Hematopoietic multipotent progenitor cell treated with erythropoietin and hydrocortisone succinate and interleukin-3 and kit ligand, for 17 days (in vitro differentiated cells): ENCODE results near the gene EXD3.
"Not testable (repeated sequence)": the region's sequence is repeated elsewhere in the genome, so short reads cannot be mapped to it uniquely, and the experiment has no call there.

Source experiments
- DNase-seq: peaks from one replicate; pipeline ENCODE4 v3.0.0-alpha.2; 2015; ENCODE audit warnings: low spot score

Gene EXD3

DNA sequence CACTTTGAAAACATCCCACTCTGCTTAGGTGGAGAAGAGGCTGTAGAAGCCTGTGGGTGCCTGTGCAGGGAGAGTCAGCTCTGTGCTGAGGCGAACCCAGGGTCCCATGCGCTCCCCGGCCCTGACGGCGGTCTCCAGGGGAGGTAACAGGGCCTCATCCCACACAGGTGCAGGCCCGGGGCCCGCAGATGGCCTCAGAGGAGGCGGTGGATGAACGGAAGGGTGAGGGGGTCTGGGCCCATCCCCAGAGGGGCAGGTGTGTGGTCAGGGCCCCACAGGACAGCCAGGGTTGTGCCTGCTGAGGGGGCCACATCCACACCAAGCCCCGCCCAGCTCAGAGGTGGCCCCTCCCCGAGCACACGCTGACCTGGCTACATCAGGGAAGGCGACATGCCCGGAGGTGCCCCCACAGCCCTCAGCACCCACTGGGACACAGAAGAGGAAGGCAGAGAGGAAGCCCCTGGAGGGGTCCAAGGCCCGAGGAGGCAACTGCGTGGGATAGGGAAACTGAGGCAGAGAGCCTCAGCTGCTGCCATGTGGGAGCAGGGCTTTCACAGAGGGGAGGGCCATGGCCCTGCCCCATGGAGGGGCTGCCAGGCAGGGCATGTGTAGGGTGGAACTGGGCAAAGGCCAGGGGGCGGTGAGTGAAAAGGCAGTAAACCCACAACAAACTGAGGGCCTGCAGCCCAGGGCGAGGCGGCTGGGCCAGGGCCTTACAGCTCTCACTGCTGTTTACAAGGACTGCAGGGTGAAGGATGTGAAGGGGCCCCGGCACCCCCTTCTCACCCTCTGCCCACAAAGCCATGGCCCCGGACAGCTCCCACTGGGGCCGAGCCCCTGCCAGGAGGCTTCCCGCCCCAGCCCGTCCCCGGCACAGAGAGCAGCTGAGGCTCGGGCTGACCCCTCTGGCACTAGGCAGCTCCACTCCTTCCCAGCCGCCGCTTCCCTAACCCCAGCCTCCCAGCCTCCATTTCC is 29.5 kb downstream of the EXD3 start:
- no peak for DNase-seq

DNA sequence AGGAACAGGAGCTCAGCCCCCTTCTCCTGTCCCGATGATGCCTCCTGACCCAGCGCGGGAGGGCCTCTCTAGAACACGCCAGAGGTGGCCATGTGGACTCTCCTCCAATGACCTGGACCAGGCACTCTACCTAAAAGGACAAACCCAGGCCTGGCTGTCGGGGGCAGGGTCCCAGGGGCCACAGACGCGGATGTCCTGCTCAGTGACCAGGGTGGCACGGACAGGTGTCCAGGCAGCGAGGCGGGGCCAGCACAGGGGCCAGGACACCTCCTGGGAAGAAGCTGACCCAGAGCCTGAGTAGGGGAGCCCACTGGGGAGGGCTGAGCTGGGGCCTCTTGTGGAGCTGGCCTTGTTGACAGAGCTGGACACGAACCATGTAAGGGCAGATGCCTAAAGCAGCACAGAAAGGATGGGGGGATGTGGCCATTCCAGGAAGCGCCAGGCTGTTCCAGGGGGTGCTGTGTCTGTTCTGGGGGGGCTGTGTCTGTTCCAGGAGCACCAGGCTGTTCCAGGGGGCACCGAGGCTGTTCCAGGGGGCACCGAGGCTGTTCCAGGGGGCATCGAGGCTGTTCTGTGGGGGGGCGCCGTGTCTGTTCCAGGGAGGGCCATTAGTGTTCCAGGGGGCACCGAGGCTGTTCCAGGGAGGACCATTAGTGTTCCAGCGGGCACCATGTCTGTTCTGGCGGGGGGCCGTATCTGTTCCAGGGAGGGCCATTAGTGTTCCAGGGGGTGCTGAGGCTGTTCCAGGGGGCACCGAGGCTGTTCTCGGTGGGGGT is 30.5 kb downstream of the EXD3 start:
- DNase-seq: no peak

DNA sequence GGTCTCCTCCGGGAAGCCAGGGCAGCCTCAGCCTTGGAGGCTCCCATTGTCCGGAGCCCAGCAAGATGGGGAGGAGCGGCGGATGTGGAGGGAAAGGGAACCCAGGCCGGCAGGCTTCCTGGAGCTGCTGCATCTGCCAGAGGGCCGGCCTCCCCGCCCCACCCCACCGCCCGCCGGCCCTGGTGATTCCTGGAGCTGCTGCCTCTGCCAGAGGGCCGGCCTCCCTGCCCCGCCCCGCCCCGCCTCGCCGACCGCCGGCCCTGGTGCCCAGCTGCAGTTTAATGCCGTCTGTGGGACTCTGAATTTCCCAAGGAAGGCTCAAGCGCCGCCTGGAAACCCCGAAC is 31.6 kb downstream of the EXD3 start:
- DNase-seq: no peak

DNA sequence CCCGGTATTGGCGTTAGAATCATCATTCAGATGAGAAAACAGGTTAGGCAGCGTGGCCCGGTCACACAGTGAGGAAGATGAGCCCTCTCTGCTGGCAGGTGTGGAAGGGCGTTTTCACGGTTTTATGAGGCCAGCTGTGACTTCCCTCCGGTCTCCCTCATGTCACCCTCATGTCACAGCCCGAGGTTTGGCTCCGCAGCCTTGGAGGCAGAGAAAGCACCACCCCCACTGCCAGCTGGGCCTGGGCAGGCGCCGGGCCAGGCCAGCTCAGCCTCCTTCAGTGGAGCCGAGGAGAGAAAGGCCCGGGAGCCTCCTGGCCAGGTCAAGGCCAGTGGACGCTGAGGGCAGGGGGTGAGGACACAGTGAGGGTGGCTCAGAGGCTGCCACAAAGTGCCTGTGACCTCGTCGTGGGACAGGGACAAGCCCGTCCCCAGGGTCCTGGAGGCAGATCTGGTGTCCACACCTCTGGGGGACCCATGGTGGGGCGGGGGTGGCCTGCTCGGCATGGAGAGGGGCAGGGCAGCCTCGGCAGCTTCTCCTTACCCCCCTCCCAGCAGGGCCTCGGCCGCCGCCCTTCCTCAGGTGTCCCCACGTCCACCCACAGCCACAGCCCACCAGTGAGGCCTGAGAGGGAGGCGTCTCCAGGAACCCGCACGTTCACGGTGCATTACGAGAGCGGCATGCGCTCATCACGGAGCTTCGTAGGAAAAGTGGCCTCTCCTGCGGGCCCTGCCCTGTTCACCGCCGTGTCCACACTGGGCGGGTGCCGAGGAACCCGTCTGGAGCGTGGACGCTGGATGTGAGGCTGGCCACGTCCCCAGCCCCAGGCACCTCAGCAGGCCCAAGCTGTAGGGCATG is 32.2 kb downstream of the EXD3 start:
- no peak for DNase-seq

DNA sequence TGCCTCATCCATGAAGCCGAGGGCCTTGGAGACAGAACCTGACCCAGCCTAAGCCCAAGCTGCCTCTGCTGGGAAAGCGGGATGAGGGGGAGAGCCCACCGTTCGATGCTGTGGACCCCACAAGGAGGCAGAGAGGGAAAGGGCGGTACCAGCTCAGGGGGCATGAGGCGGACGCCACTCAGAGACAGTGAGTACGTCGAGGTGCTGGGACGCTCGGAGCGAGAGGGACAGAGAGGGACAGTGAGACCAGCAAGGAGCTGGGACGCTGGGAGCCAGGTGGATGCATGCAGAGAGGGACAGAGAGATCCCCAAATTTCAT is 33.6 kb downstream of the EXD3 start:
- no peak for DNase-seq

DNA sequence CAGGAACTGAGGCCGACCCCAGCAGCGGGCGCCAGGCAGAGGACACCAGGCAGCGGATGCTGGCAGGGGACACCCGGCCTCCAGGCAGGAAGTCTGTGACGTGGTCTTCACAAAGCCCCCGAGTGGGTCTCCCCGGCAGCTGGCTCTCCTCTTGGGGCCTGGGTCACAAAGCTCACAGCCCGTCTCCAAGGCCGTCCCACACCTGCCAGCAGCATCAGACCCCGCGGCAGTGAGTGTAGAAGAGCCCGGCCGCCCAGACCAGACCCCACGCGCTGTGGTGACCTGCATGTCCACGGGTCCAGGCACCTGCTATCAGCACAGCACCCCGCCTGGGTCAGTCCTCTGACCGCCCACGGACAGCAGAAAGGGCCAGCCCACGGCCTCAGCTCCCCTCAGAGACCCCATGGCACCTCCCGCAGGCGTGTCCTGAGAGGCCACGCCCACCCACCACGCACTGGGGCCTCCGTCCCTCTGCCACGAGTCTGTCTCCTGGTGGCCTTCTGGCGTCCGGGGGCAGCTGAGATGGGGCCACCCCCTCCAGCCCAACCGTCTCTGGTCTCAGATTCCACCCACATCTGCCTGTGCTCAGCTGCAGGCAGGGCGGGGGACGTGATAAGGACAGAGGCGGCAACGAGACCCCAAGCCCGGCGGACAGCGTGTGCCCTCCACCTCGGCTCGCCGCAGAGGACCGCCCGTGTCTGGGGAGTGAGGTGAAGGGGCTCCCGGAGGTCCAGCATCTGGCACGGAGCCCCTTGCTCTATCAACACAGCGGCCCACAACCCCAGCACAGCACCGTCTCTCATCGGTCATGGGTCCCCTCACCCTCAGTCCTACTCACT is 34.2 kb downstream of the EXD3 start:
- no peak for DNase-seq

DNA sequence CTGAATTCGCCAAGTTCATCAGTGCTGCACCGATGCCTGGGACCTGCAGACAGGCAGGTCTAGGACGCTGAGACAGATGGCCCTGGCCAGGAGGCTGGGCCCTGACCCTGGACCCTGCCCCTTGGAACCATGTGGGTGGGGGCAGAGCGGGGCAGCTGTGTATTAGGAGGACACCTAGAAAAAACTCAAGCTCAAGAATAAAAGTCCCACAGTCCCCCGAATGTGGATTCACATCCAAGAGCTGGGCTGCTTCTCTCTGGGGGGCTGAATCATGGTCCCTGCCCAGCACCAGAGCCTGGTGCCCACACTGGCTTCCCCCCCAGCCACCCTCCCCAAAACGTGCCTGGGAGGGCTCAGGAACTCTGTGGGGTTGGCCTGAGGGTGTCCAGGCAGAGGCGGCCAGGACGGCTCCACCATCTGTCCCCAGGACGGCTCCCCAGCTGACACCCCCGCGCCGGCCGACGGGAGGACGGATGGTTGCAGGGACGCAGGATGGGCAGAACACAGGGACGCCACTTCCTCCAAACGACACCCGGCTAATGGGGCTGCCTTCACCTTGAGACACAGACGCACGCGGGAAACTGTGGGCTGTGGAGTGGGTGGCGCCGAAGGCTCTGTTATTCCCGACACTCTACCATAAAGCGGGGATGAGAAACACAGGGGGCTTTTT is 34.9 kb downstream of the EXD3 start:
- no peak for DNase-seq

DNA sequence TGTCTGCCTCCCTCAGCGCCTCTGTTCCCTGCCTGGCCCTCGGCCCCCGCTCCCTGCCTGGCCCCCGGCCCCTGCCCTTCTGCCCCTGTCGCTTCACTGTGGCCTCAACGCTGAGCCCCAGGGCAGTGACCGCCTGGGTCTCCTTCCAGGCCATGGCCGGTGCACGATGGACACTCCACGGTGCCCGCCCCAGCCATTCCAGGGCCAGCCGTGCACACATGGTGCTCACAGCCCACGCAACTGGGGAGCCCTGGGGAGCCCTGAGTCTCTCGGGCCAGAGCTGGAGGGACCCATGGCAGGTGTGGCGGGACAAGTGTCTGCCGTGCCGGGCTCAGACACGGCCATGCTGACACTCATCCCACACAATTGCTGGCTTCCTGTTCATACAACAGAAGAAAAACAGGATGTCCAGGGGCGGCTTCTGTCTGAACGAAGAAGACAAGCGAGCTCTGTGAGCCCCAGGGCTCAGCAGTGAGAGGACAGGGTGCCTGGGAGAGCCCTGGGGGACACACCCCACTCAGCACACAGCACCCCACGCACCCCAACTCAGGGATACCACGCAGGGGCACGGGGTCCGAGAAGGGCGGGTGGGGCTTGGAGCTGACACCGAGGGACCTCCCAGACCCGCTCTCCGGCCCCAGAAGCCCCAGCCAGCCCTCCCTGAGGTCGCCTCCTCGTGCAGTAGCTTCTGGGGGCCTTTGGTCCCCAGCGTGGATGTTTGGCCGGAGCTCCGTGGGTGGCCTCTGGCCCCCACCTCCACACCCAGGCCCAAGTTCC is 35.7 kb downstream of the EXD3 start:
- DNase-seq: no peak

DNA sequence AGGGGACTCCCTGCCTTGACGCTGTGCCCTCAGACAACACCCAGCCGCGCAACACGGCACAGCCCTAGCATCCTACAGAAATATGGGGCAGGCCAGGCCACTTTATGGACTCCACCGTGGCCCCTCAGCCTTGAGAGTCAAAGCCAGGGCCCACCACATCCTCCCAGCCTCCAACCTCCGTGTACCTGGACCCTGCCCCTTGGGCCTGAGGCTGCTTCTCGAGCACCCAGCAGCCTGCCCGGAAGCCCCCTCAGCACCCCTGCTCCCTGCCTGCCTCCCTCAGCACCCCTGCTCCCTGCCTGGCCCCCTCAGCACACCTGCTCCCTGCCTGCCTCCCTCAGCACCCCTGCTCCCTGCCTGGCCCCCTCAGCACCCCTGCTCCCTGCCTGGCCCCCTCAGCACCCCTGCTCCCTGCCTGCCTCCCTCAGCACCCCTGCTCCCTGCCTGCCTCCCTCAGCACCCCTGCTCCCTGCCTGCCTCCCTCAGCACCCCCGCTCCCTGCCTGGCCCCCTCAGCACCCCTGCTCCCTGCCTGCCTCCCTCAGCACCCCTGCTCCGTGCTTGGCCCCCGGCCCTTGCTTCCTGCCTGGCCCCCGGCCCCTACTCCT is 36.4 kb downstream of the EXD3 start:
- not testable (repeated sequence) for DNase-seq

DNA sequence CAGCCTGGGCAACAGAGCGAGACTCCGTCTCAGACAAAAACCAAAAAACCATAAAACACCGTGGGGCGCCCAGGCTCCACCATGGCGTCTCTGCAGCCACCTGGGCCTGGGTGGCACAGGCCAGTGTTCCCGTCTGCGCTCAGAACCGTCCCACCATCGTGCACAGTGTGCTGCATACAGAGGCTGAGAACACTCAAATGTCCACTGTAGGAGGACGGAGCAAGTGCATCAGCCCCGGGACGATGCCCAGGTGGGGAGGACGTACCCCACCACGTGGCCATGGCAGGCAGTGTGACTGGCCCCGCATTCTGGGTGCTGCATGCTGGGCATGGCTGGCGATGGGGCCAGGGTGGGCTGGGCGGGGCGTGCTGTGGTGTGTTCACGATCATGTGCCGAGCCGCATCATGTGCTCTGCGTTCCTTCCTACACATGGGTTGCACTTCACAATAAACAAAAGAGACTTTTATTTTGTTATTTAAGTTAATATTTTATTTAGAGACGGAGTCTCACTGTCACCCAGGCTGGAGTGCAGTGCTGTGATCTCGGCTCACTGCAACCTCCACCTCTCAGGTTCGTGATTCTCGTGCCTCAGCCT is 37.8 kb downstream of the EXD3 start:
- no peak for DNase-seq

DNA sequence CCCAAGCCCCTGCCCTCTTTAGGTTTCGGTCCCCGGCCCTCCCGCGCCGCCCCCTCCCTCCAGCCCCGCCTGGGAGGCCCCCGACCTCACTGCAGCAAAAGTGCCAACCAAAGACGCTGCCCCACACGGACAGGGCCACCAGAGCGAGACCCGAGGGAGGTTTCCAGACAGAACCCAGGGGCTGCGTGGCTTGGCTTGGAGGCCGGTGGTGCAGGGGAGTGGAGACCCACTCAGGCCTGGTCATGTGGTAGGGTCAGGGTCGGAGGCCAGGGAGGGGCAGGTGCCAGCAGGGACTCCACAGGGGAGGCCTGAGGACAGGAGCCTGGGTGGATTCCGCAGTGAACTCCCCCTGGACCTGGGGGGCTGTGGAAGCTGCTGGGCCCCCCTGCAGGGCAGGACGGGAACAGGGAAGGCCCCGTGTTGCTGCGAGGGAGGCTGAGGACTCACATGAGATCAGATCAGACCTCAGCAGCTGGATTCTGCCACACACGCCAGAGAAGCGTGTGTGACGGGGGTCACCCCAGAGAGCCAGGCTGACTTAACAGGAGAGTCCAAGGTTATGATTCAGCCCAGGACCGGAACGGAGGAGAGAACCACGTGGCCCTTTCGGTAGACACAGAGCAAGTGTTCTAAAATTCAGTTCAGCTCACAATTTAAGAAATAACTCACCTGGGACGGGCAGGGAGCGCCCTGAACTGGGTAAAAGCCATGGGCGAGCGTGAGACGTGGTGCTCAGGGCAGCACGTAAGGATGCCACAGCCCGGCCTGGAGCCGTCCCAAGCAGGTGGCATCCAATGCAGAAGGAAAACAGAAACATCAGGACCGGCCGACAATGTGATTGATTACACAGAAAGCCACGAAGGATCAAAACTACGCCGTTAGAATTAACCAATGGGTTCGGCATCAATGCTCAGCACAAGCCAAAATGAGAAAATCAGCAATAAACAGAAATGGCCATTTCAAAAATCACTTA is 38.9 kb downstream of the EXD3 start:
- no peak for DNase-seq

DNA sequence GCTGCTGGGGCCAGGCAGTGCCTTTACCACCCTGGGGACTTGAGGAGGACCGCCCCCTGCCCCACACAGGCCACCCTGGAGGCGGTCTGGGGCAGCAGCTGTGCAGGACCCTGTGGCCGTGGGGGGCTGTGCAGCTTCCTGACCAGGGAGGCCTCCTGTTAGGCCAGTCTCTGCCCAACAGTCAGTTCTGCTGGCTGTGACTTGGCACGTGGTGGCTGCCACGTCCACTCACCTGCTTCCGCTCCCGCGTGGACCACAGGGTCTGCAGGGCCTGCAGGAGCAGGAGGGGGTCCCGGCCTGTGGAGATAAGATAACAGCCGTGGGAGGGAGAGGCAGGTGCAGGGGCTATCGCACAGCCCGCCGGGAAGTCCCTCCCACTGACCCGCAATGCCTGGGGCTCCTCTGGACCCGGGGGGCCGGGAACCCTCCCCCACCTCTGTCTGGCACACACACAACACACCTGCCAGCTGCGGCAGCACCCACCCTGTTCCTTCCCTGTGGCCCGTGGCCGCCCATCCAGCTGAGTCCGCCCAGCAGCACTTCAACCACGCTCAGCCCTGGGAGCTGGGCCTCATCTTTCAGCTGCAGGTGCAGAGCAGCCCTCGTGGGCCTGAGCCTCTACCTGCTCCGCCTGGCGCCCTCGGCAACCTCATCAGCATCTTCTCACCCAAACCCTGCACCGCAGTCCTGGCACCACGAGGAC is 39.7 kb downstream of the EXD3 start:
- DNase-seq: no peak

DNA sequence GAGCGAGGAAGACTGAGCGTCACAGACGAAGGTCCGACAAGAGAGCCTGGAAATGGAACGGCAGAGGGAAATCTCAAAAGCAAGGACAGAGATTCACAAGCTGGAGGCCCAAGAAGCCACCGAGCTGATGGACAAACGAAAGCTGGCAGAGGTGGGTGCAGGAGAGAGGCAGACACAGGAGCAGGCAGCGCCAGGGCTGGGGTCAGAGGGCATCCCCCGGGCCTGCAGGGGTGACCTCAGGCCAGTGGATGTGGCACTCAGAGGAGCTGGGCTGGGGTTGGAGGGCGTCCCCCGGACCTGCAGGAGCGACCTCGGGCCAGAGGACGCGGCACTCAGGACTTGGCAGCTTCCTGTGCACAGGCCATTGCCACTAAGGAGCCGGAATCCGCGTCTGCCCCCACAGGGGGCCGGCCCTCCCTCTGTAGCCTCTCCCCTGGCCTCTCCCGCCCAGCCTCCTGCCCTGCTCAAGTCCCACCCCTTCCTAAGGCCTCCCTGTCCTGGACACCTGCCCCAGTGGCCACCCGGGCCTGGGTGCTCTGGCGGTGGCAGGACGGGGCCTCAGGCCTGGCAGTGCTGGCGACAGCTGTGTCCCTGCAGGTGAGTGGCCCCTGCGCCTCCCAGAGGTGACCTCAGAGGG is 40.4 kb downstream of the EXD3 start:
- no peak for DNase-seq

DNA sequence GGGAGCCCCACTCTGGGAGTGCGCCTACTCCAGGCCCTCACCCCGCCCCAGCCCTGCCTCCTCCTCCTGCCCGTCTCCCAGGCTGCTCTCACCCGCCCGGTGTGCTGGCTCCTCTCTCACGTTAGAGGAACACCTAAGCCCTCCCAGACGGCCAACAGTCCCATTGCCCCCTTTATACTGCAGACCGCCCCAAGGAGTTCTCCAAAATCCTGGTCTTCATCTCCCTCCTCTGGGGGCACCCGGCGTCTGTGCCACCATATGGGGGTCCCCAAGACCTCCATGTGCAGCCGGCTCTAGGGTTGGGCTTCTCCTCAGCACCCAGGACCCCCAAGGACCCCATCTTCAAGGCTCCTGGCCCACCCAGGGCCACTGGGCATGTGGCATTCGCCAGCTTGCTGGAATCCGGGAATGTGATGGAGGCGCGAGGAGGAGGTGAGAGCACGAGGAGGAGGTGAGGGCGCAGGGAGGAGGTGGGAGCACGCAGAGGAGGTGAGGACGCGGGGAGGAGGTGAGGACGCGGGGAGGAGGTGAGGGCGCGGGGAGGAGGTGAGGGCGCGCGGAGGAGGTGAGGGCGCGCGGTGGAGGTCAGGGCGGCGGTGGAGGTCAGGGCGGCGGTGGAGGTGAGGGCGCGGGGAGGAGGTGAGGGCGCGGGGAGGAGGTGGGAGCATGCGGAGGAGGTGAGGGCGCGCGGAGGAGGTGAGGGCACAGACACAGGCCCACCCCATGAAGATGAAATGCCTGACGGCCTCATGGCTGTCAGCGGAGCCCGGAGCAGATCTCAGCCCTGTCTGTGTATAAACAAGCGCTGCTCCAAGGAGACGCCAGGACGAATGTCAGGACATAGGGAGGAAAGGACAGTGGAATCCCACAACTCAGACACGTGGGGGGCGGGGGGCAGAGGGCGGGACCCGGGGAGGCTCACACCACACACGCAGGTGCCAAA is 41.2 kb downstream of the EXD3 start:
- no peak for DNase-seq

DNA sequence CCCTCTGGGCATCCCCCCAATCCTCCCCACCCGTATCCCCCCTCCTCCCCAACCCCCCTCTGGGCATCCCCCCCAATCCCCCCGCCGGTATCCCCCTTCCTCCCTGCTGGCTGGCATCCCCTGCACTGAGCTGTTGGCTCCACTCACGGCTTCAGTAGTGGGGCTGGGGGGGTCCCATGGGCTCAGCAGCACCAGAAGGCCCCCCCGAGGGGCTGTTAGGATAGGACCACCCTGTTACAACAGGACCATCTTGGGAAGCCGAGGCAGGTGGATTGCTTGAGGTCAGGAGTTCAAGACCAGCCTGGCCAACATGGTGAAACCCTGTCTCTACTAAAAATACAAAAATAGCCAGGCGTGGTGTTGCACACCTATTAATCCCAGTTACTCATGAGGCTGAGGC is 42.4 kb downstream of the EXD3 start:
- DNase-seq: no peak

DNA sequence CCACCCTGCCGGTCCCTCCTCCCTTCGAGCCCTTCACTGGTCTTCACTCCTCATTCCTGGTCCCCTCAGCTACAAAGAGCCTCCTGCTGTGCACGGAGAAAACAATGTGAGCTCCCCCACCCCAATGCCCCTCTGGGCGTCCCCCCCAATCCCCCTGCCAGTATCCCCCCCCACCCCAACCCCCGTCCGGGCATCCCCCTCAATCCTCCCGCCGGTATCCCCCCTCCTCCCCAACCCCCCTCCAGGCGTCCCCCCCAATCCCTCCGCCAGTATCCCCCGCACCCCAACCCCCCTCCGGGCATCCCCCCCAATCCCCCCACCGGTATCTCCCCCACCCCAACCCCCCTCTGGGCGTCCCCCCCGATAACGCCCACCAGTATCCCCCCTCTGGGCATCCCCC is 42.8 kb downstream of the EXD3 start:
- DNase-seq: no peak
